K562 (cell line): ENCODE data around the gene ELP5. TPM values are rescaled to one million over a fixed set of nuclear protein-coding genes. Genes with fewer than 3 reads are reported as not detected.

Experiments used
- CEBPZ ChIP-seq: fragments of 150-350 bp; IDR thresholded peaks from 2 replicates; pipeline ENCODE4 v1.6.1; 2014; ENCODE audit warnings: low read depth, mild to moderate bottlenecking, low read length, borderline replicate concordance
- CGGBP1 ChIP-seq: fragments of 250-450 bp; sonication (Bioruptor Pico); IDR thresholded peaks from 2 replicates; pipeline ENCODE4 v1.9.0; 2021; ENCODE audit warnings: mild to moderate bottlenecking
- E2F3 ChIP-seq: fragments of 250-450 bp; sonication (Bioruptor Pico); IDR thresholded peaks from 2 replicates; pipeline ENCODE4 v1.4.0; 2020; ENCODE audit warnings: mild to moderate bottlenecking
- EGR1 ChIP-seq: fragments of 450-650 bp; conservative IDR thresholded peaks from 2 replicates; pipeline ENCODE4 v1.6.1; 2017; ENCODE audit warnings: mild to moderate bottlenecking
- ELF1 ChIP-seq: fragments of 200-800 bp; sonication (Bioruptor generic); IDR thresholded peaks from 2 replicates; pipeline ENCODE4 v1.6.1; 2016; ENCODE audit warnings: missing genetic modification characterization, missing compliant biosample characterization
- FOSL1 ChIP-seq: fragments of 200-800 bp; sonication (Bioruptor generic); conservative IDR thresholded peaks from 2 replicates; pipeline ENCODE4 v1.6.1; 2016; ENCODE audit warnings: missing genetic modification characterization, missing compliant biosample characterization
- HMGN3 ChIP-seq: IDR thresholded peaks from 2 replicates; pipeline ENCODE4 v1.6.1; 2011; ENCODE audit warnings: borderline replicate concordance, low read depth, mild to moderate bottlenecking, mixed read lengths, low read length; ENCODE audit not compliant: insufficient read length; ENCODE audit errors: extremely low read depth
- MAX ChIP-seq: sonication (generic); formaldehyde crosslinking; IDR thresholded peaks from 2 replicates; pipeline ENCODE4 v1.9.0; 2022; ENCODE audit warnings: mild to moderate bottlenecking, missing genetic modification reagents
- NRF1 ChIP-seq, 2 experiments: fragments of 450-650 bp; IDR thresholded peaks in 1 of 2; conservative IDR thresholded peaks in 1 of 2; 2 replicates each; pipeline ENCODE4 v1.6.1; 2014; ENCODE audit warnings: mild to moderate bottlenecking in 2 of 2
- RBFOX2 ChIP-seq: fragments of 200-400 bp; formaldehyde crosslinking; IDR thresholded peaks from 2 replicates; pipeline ENCODE4 v1.6.1; 2017; ENCODE audit warnings: low read depth, mild to moderate bottlenecking, low read length, moderate library complexity
- SIN3A ChIP-seq, 2 experiments: fragments of 150-350 bp in 1 of 2; IDR thresholded peaks; 2 replicates each; pipeline ENCODE4 v1.6.1; 2011 to 2016; ENCODE audit warnings: borderline replicate concordance in 2 of 2, low read depth in 2 of 2, low read length in 2 of 2, mild to moderate bottlenecking in 2 of 2, moderate library complexity in 2 of 2; ENCODE audit not compliant: control insufficient read depth in 1 of 2
- SIX5 ChIP-seq, 2 experiments: IDR thresholded peaks; 2 replicates each; pipeline ENCODE4 v1.6.1; 2011; ENCODE audit warnings: low read length in 2 of 2, borderline replicate concordance in 1 of 2, low read depth in 1 of 2, mild to moderate bottlenecking in 1 of 2, moderate library complexity in 1 of 2; ENCODE audit not compliant: insufficient read depth in 1 of 2
- SMAD2 ChIP-seq: fragments of 150-350 bp; IDR thresholded peaks from 2 replicates; pipeline ENCODE4 v1.6.1; 2014; ENCODE audit warnings: low read depth, mild to moderate bottlenecking, low read length
- SUPT5H ChIP-seq: fragments of 450-650 bp; IDR thresholded peaks from 2 replicates; pipeline ENCODE4 v1.6.1; 2016
- ZNF133 ChIP-seq: fragments of 250-450 bp; sonication (Bioruptor Pico); IDR thresholded peaks from 2 replicates; pipeline ENCODE4 v1.4.0; 2020; ENCODE audit warnings: mild to moderate bottlenecking
- ZNF143 ChIP-seq: sonication (generic); formaldehyde crosslinking; IDR thresholded peaks from 2 replicates; pipeline ENCODE4 v1.9.0; 2022; ENCODE audit warnings: mild to moderate bottlenecking, missing genetic modification reagents
- ZNF232 ChIP-seq: sonication (generic); formaldehyde crosslinking; IDR thresholded peaks from 2 replicates; pipeline ENCODE4 v1.8.0; 2022; ENCODE audit warnings: mild to moderate bottlenecking, missing genetic modification reagents
- ZNF24 ChIP-seq: fragments of 450-650 bp; IDR thresholded peaks from 2 replicates; pipeline ENCODE4 v1.6.1; 2016
- polyA plus RNA-seq, 8 experiments: library from polyadenylated mRNA; depleted of rRNA in 4 of 8; stranded (reverse) in 5 of 8; unstranded in 3 of 8; fragments of >200 nt; fragmentation: Nextera tagmentation in 2 of 8; fragmentation: Illumina TruSeq in 1 of 8; extraction: Ambion mirVana in 2 of 8; extraction: Trizol in 1 of 8; gene quantifications; 2 replicates each; pipeline versions ENCODE4 v1.2.1 to v1.2.3, GENCODE V29; 2011 to 2014; ENCODE audit warnings: inconsistent platforms in 1 of 8, missing spikeins in 1 of 8
- total RNA-seq, 7 experiments: library from RNA; depleted of rRNA in 6 of 7; stranded (reverse); fragments of >200 nt in 6 of 7; fragmentation: Illumina TruSeq in 2 of 7; extraction: Trizol in 2 of 7; gene quantifications; 2 replicates each; pipeline versions ENCODE4 v1.2.1 to v1.2.3, GENCODE V29; 2011 to 2021; ENCODE audit warnings: low replicate concordance in 1 of 7
- TF ChIP-seq, protein P1 (sequence below): sonication (generic); formaldehyde crosslinking; IDR thresholded peaks from 2 replicates; pipeline ENCODE4 v1.8.0; 2022; ENCODE audit warnings: mild to moderate bottlenecking, missing genetic modification reagents
- TF ChIP-seq, protein P2 (sequence below): fragments of 450-650 bp; formaldehyde crosslinking; IDR thresholded peaks from 2 replicates; pipeline ENCODE4 v1.4.0; 2020; ENCODE audit warnings: mild to moderate bottlenecking, moderate library complexity

ELP5 gene
- total and polyA plus RNA-seq, 9 of the 15 experiments (the other 6 are each of a cell fraction or from before 2014, with no cell fraction given) = 25.7 to 77.9 (median 52.9) TPM

GRCh38 chr17:7219812-7220592 lies 32.0 kb upstream of the ELP5 start, which contains the start of the genes ACADVL and DLG4 (continued):
- TF ChIP-seq, protein P1, sequence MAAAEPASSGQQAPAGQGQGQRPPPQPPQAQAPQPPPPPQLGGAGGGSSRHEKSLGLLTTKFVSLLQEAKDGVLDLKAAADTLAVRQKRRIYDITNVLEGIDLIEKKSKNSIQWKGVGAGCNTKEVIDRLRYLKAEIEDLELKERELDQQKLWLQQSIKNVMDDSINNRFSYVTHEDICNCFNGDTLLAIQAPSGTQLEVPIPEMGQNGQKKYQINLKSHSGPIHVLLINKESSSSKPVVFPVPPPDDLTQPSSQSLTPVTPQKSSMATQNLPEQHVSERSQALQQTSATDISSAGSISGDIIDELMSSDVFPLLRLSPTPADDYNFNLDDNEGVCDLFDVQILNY = no peak
- TF ChIP-seq EGR1 = peak; percentile 92
- TF ChIP-seq, protein P2, sequence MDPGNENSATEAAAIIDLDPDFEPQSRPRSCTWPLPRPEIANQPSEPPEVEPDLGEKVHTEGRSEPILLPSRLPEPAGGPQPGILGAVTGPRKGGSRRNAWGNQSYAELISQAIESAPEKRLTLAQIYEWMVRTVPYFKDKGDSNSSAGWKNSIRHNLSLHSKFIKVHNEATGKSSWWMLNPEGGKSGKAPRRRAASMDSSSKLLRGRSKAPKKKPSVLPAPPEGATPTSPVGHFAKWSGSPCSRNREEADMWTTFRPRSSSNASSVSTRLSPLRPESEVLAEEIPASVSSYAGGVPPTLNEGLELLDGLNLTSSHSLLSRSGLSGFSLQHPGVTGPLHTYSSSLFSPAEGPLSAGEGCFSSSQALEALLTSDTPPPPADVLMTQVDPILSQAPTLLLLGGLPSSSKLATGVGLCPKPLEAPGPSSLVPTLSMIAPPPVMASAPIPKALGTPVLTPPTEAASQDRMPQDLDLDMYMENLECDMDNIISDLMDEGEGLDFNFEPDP (CRISPR knock-in tag) = no peak
- TF ChIP-seq HMGN3 = peak; percentile 31
- TF ChIP-seq SMAD2 = no peak
- TF ChIP-seq SIX5 (IDR thresholded peaks at IDR 0.05; ENCODE audit: borderline replicate concordance in 1 of 2, insufficient read depth in 1 of 2, low read depth in 1 of 2, low read length in 2 of 2) = peak; percentile 67 to 68; a peak in 3 of 4 replicates
- no peak for TF ChIP-seq CGGBP1 (CRISPR knock-in tag)
- no peak for TF ChIP-seq ZNF24
- TF ChIP-seq MAX (CRISPR knock-in tag) = peak; percentile 4; the same call in 1 of the 2 replicates
- TF ChIP-seq ZNF143 (CRISPR knock-in tag) = peak; percentile 90
- TF ChIP-seq ZNF133 (CRISPR knock-in tag) = 0 out of 2 replicates have a peak, but pooled peaks have one; percentile 19
- TF ChIP-seq ELF1 (tag) = 0 out of 2 replicates have a peak, but pooled peaks have one; percentile 25
- TF ChIP-seq ZNF232 (CRISPR knock-in tag) = no peak
- no peak for TF ChIP-seq E2F3 (CRISPR knock-in tag)
- peak in 1 of 2 experiments; percentile 65; a peak in 2 of 4 replicates for TF ChIP-seq SIN3A (IDR thresholded peaks at IDR 0.05; ENCODE audit: borderline replicate concordance in 2 of 2, control insufficient read depth in 1 of 2, low read depth in 2 of 2, low read length in 2 of 2)
- peak; percentile 92 for TF ChIP-seq FOSL1 (tag)
- TF ChIP-seq RBFOX2 = peak; percentile 86
- no peak for TF ChIP-seq CEBPZ
- TF ChIP-seq SUPT5H = peak; percentile 51; the same call in 1 of the 2 replicates
- peak; percentile 7 to 8; a peak in 1 of 4 replicates for TF ChIP-seq NRF1 (conservative IDR thresholded peaks at IDR 0.05 in 1 of 2, IDR thresholded peaks at IDR 0.05 in 1 of 2)
